PC-3 (cell line): ENCODE results near the gene PCNX3. TPM values are rescaled to one million over a fixed set of nuclear protein-coding genes. Genes with fewer than 3 reads are reported as not detected.

Source experiments
- ATAC-seq: fragments of 200-7000 bp; cut with Tn5 transposase; 2 replicates; pipeline ENCODE4 v1.9.1; 2020; ENCODE audit warnings: mild to moderate bottlenecking, moderate library complexity
- Bru-seq: library from RNA; stranded (reverse); fragments of 400-500 nt; gene quantifications from one replicate; lab custom pipeline; 2021; lab: Mats Ljungman, UMichigan
- BruChase-seq, 2 experiments: library from RNA; stranded (reverse); fragments of 400-500 nt; gene quantifications; one replicate each; lab custom pipeline; 2021; lab: Mats Ljungman, UMichigan
- BruUV-seq: library from RNA; stranded (reverse); fragments of 400-500 nt; replicated peaks from 2 replicates; lab custom pipeline; 2021; lab: Mats Ljungman, UMichigan
- CTCF ChIA-PET: fragments of 300-600 bp; sonication (Branson Sonifier 250); formaldehyde crosslinking; loops from one replicate; lab custom pipeline; 2022; ENCODE audit warnings: antibody characterized with exemption; lab: Charles Lee
- POLR2A ChIA-PET: fragments of 300-600 bp; sonication (Branson Sonifier 250); formaldehyde crosslinking; loops from one replicate; lab custom pipeline; 2022; ENCODE audit warnings: antibody characterized with exemption; ENCODE audit not compliant: unreplicated experiment; lab: Charles Lee
- DNase-seq: peaks from one replicate; pipeline ENCODE4 v3.0.0-alpha.2; 2015
- H2AFZ ChIP-seq: fragments of 300-600 bp; sonication (generic); 2 replicates; pipeline ENCODE4 v1.6.0; 2016; ENCODE audit warnings: antibody characterized with exemption, low read length
- H3F3A ChIP-seq: fragments of 300-600 bp; sonication (generic); one replicate; pipeline ENCODE4 v1.6.0; 2017; ENCODE audit warnings: antibody characterized with exemption, low read length, control low read depth, mild to moderate bottlenecking; ENCODE audit not compliant: unreplicated experiment
- H3K27ac ChIP-seq: fragments of 300-600 bp; sonication (generic); 2 replicates; pipeline ENCODE4 v1.5.1; 2016; ENCODE audit warnings: mild to moderate bottlenecking, low read length
- H3K27me3 ChIP-seq: fragments of 300-600 bp; sonication (generic); 2 replicates; pipeline ENCODE4 v1.6.1; 2016; ENCODE audit warnings: low read length, mixed read lengths
- H3K36me3 ChIP-seq: fragments of 300-600 bp; sonication (generic); 2 replicates; pipeline ENCODE4 v1.6.1; 2016; ENCODE audit warnings: low read depth, mixed run types, low read length, mixed read lengths
- H3K4me1 ChIP-seq: fragments of 300-600 bp; sonication (generic); 2 replicates; pipeline ENCODE4 v1.5.1; 2016; ENCODE audit warnings: low read length; ENCODE audit not compliant: insufficient read depth
- H3K4me2 ChIP-seq: fragments of 300-600 bp; sonication (generic); 2 replicates; pipeline ENCODE4 v1.6.0; 2016; ENCODE audit warnings: low read length
- H3K4me3 ChIP-seq: fragments of 300-600 bp; sonication (generic); 2 replicates; pipeline ENCODE4 v1.5.1; 2016; ENCODE audit warnings: mild to moderate bottlenecking, low read length, mixed read lengths
- H3K79me2 ChIP-seq: fragments of 300-600 bp; sonication (generic); 2 replicates; pipeline ENCODE4 v1.6.1; 2017; ENCODE audit warnings: low read length, mixed read lengths
- H3K9ac ChIP-seq: fragments of 300-600 bp; sonication (generic); 2 replicates; pipeline ENCODE4 v1.6.0; 2016; ENCODE audit warnings: mild to moderate bottlenecking, low read length
- H3K9me2 ChIP-seq: fragments of 300-600 bp; sonication (generic); replicated peaks from 2 replicates; pipeline ENCODE4 v1.6.1; 2016; ENCODE audit warnings: mixed run types, low read length, mixed read lengths
- H3K9me3 ChIP-seq: fragments of 300-600 bp; sonication (generic); 2 replicates; pipeline ENCODE4 v1.6.1; 2016; ENCODE audit warnings: low read length, mixed read lengths
- H4K20me1 ChIP-seq: fragments of 300-600 bp; sonication (generic); 2 replicates; pipeline ENCODE4 v1.6.1; 2016; ENCODE audit warnings: low read length, mixed read lengths
- EZH2 ChIP-seq: fragments of 300-600 bp; sonication (generic); IDR thresholded peaks from one replicate; pipeline ENCODE4 v1.6.1; 2017; ENCODE audit warnings: antibody characterized with exemption, mild to moderate bottlenecking, low read length; ENCODE audit not compliant: unreplicated experiment
- EZH2phosphoT487 ChIP-seq: fragments of 300-600 bp; sonication (generic); IDR thresholded peaks from 2 replicates; pipeline ENCODE4 v1.6.1; 2018; ENCODE audit warnings: mild to moderate bottlenecking, antibody characterized with exemption, low read length, borderline replicate concordance
- intact Hi-C: fragments of 100-400 bp; cut with micrococcal nuclease; formaldehyde crosslinking; loops from 2 replicates; pipeline ENCODE4 v1.9.0; 2023
- long read RNA-seq: library from polyadenylated mRNA; unstranded; transcript quantifications from one replicate; pipeline ENCODE4 v2.0.0, GENCODE V29; 2021; ENCODE audit not compliant: unreplicated experiment
- total RNA-seq: library from RNA; depleted of rRNA; stranded (reverse); fragments of >200 nt; gene quantifications from 2 replicates; pipeline ENCODE4 v1.2.3, GENCODE V29; 2014; rRNA removed
- TF ChIP-seq, protein P1 (sequence below): fragments of 300-600 bp; sonication (generic); conservative IDR thresholded peaks from 2 replicates; pipeline ENCODE4 v1.5.1; 2017; ENCODE audit warnings: antibody characterized with exemption, low read depth, mild to moderate bottlenecking, low read length

The PCNX3 gene
- total RNA-seq (53.6 and 69.9 TPM in 2 replicates), Bru-seq, nascent RNA (percentile 79 among the genes with signal in this experiment), BruChase-seq, experiment 1, labeled RNA remaining after a 6-hour chase (percentile 94 among the genes with signal in this experiment), BruChase-seq, experiment 2, labeled RNA remaining after a 2-hour chase (percentile 89 among the genes with signal in this experiment)
- long read RNA-seq, partial matches to known transcripts: 73 of 90 reads
- long read RNA-seq, other reads (novel, unspliced or antisense): 17 of 90 reads

- Histone ChIP-seq H4K20me1 (peaks cover 17% of the 10 kb centered on the region), H3K27ac (peak within 1 kb of the TSS; percentile 81), H2AFZ (peak within 1 kb of the TSS; percentile 57; the same call in 1 of the 2 replicates), H3K79me2 (peaks cover 87% of the 10 kb centered on the region), H3K27me3 (no peaks in the 10 kb centered on the region), H3F3A (no peaks in the 10 kb centered on the region), H3K9me3 (no peaks in the 10 kb centered on the region), H3K9ac (peak within 1 kb of the TSS; percentile 94), H3K4me3 (peak within 1 kb of the TSS; percentile 90), H3K4me2 (peak within 1 kb of the TSS; percentile 92), H3K9me2 (no peaks in the 10 kb centered on the region), H3K36me3 (peaks cover 27% of the 10 kb centered on the region), H3K4me1 (peaks cover 35% of the 10 kb centered on the region)
- peak; percentile 100 for DNase-seq
- ChIA-PET CTCF (interaction anchor here (0.6 to 1.3 kb wide), 4 partner anchors 21 to 283 kb away, joined by 3 to 4 read pairs (median 4); partner anchors contain the start of gene FAM89B), POLR2A (interaction anchor here (0.5 to 1.3 kb wide), 10 partner anchors 8 to 757 kb away, joined by 3 to 5 read pairs (median 4); partner anchors contain the start of genes KCNK7 and OVOL1)
- intact Hi-C loops: loop anchor here (1.0 to 10.0 kb wide), 5 partner anchors 23 to 244 kb away; partner anchors contain the start of genes EHBP1L1 and SIPA1
- BruUV-seq: no TSS peak
- TF ChIP-seq, protein P1, sequence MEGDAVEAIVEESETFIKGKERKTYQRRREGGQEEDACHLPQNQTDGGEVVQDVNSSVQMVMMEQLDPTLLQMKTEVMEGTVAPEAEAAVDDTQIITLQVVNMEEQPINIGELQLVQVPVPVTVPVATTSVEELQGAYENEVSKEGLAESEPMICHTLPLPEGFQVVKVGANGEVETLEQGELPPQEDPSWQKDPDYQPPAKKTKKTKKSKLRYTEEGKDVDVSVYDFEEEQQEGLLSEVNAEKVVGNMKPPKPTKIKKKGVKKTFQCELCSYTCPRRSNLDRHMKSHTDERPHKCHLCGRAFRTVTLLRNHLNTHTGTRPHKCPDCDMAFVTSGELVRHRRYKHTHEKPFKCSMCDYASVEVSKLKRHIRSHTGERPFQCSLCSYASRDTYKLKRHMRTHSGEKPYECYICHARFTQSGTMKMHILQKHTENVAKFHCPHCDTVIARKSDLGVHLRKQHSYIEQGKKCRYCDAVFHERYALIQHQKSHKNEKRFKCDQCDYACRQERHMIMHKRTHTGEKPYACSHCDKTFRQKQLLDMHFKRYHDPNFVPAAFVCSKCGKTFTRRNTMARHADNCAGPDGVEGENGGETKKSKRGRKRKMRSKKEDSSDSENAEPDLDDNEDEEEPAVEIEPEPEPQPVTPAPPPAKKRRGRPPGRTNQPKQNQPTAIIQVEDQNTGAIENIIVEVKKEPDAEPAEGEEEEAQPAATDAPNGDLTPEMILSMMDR: no peak
- TF ChIP-seq EZH2 (no peak), EZH2phosphoT487 (no peak)
- ATAC-seq: peak; percentile 82
Observed at GRCh38 chr11:65615229-65615949, at the start of gene PCNX3. PCNX3 (plus strand) TSS chr11:65615776; CDS start chr11:65616312, 536 bp downstream.

- TSS peak; percentile 78 for BruUV-seq
- H3K36me3 ChIP-seq: no peaks in the 10 kb centered on the region
- peaks cover 4% of the 10 kb centered on the region for H3F3A ChIP-seq
- ATAC-seq (peak; percentile 9), DNase-seq (no peak)
- peaks cover 50% of the 10 kb centered on the region for H3K79me2 ChIP-seq
- ChIA-PET CTCF (interaction anchor here (3.2 kb wide), 1 partner anchor 28 kb away, joined by 25 read pairs; no protein-coding TSS in a partner anchor), POLR2A (interaction anchor here (0.6 to 1.1 kb wide), 3 partner anchors 78 to 149 kb away, joined by 3 to 8 read pairs (median 3); no protein-coding TSS in a partner anchor)
- peaks cover 48% of the 10 kb centered on the region for H3K4me1 ChIP-seq
- H2AFZ ChIP-seq: peak overlapping the region; percentile 80
- no peaks in the 10 kb centered on the region for H4K20me1 ChIP-seq
- intact Hi-C loops: no loop called here
- TF ChIP-seq, protein P1: no peak
- TF ChIP-seq EZH2 (no peak), EZH2phosphoT487 (no peak)
- peak overlapping the region; percentile 93 for H3K4me2 ChIP-seq
- H3K27ac ChIP-seq: peak overlapping the region; percentile 86
- H3K9ac ChIP-seq: peak overlapping the region; percentile 93
- H3K4me3 ChIP-seq: peak overlapping the region; percentile 97
- no peaks in the 10 kb centered on the region for H3K9me3 ChIP-seq
- no peaks in the 10 kb centered on the region for H3K9me2 ChIP-seq
- H3K27me3 ChIP-seq: no peaks in the 10 kb centered on the region
Observed at GRCh38 chr11:65569164-65569972, 46.2 kb upstream of the PCNX3 start.
